SU-DHL-6 (cell line): ENCODE data around the gene TCF12.

Experiments
- H2AFZ ChIP-seq: fragments of 200-600 bp; sonication (generic); 2 replicates; pipeline ENCODE4 v1.6.1; 2014; ENCODE audit warnings: low read depth, mild to moderate bottlenecking, moderate library complexity, mixed read lengths, antibody characterized with exemption, low read length; ENCODE audit not compliant: severe bottlenecking
- H3F3A ChIP-seq: fragments of 200-600 bp; shearing (Covaris generic); 2 replicates; pipeline ENCODE4 v1.6.0; 2016; ENCODE audit warnings: antibody characterized with exemption, mild to moderate bottlenecking; ENCODE audit not compliant: insufficient read depth
- H3K27ac ChIP-seq: fragments of 200-600 bp; sonication (generic); 2 replicates; pipeline ENCODE4 v1.5.1; 2016; ENCODE audit warnings: low read depth, mild to moderate bottlenecking, low read length, moderate library complexity, mixed read lengths
- H3K27me3 ChIP-seq: fragments of 200-600 bp; sonication (generic), shearing (Covaris generic); 2 replicates; pipeline ENCODE4 v1.6.0; 2014; ENCODE audit warnings: mild to moderate bottlenecking, low read length
- H3K36me3 ChIP-seq: fragments of 200-600 bp; sonication (generic); 2 replicates; pipeline ENCODE4 v1.6.1; 2014; ENCODE audit warnings: mild to moderate bottlenecking, low read length, mixed read lengths
- H3K4me2 ChIP-seq: fragments of 300-600, 200-600 bp; shearing (Covaris generic), sonication (generic); 2 replicates; pipeline ENCODE4 v1.6.0; 2014; ENCODE audit warnings: low read length, low read depth, mild to moderate bottlenecking; ENCODE audit not compliant: poor library complexity, severe bottlenecking
- H3K4me3 ChIP-seq: fragments of 200-600 bp; sonication (generic); 2 replicates; pipeline ENCODE4 v1.5.1; 2014; ENCODE audit warnings: antibody characterized with exemption, low read length, mild to moderate bottlenecking, mixed read lengths; ENCODE audit not compliant: insufficient read depth, poor library complexity, severe bottlenecking
- H3K79me2 ChIP-seq: fragments of 200-600 bp; sonication (generic); 2 replicates; pipeline ENCODE4 v1.6.1; 2014; ENCODE audit warnings: mild to moderate bottlenecking, low read length, moderate library complexity; ENCODE audit not compliant: insufficient read depth
- H3K9ac ChIP-seq: fragments of 200-600 bp; sonication (generic); 2 replicates; pipeline ENCODE4 v1.7.0; 2014; ENCODE audit warnings: mild to moderate bottlenecking, low read length
- H3K9me2 ChIP-seq: fragments of 200-600 bp; sonication (generic); replicated peaks from 2 replicates; pipeline ENCODE4 v1.6.1; 2014; ENCODE audit warnings: low read length; ENCODE audit not compliant: insufficient read depth
- H3K9me3 ChIP-seq: fragments of 200-600 bp; sonication (generic); 2 replicates; pipeline ENCODE4 v1.6.1; 2014; ENCODE audit warnings: low read length, mixed read lengths; ENCODE audit not compliant: insufficient read depth
- H4K20me1 ChIP-seq: fragments of 200-600 bp; sonication (generic); 2 replicates; pipeline ENCODE4 v1.6.1; 2014; ENCODE audit warnings: low read depth, mild to moderate bottlenecking, antibody characterized with exemption, low read length, moderate library complexity, mixed read lengths
- CTCF ChIP-seq: fragments of 200-600 bp; sonication (generic); IDR thresholded peaks from one replicate; pipeline ENCODE4 v1.5.1; 2017; ENCODE audit warnings: antibody characterized with exemption, mild to moderate bottlenecking, low read length, moderate library complexity; ENCODE audit not compliant: insufficient read depth, poor library complexity, severe bottlenecking
- EZH2phosphoT487 ChIP-seq: fragments of 200-600 bp; sonication (generic), shearing (Covaris generic); conservative IDR thresholded peaks from 2 replicates; pipeline ENCODE4 v1.6.1; 2018; ENCODE audit warnings: mild to moderate bottlenecking, antibody characterized with exemption, low read length, moderate library complexity, mixed read lengths

Gene TCF12

GRCh38 chr15:57102858-57103257, 184.4 kb downstream of the TCF12 start:
- H3K79me2 ChIP-seq: no peaks in the 10 kb centered on the region
- H2AFZ ChIP-seq: no peak overlapping the region
- no peaks in the 10 kb centered on the region for H3K36me3 ChIP-seq
- no peaks in the 10 kb centered on the region for H3K9me2 ChIP-seq
- no peak overlapping the region for H3K27ac ChIP-seq
- H3K27me3 ChIP-seq: no peaks in the 10 kb centered on the region
- no peak overlapping the region for H3K4me3 ChIP-seq
- TF ChIP-seq CTCF (no peak), EZH2phosphoT487 (no peak)
- no peaks in the 10 kb centered on the region for H4K20me1 ChIP-seq
- H3K4me2 ChIP-seq: no peak overlapping the region
- H3K9me3 ChIP-seq: no peaks in the 10 kb centered on the region
- no peaks in the 10 kb centered on the region; the same call in 1 of the 2 replicates for H3F3A ChIP-seq
- H3K9ac ChIP-seq: no peak overlapping the region

- Histone ChIP-seq H3K4me2 (peak overlapping the region; percentile 39), H3K36me3 (no peaks in the 10 kb centered on the region), H3K9ac (no peak overlapping the region), H3K27me3 (no peaks in the 10 kb centered on the region), H3F3A (no peaks in the 10 kb centered on the region), H3K9me2 (no peaks in the 10 kb centered on the region), H4K20me1 (no peaks in the 10 kb centered on the region), H2AFZ (no peak overlapping the region), H3K79me2 (no peaks in the 10 kb centered on the region), H3K4me3 (no peak overlapping the region), H3K9me3 (no peaks in the 10 kb centered on the region), H3K27ac (no peak overlapping the region)
- TF ChIP-seq EZH2phosphoT487 (no peak), CTCF (no peak)
Measured at GRCh38 chr15:57108296-57108695, 189.9 kb downstream of the TCF12 start.

- H3K4me2 ChIP-seq: peak overlapping the region; percentile 39
- H3K27ac ChIP-seq: no peak overlapping the region
- H3K4me3 ChIP-seq: no peak overlapping the region
- H3K9me2 ChIP-seq: no peaks in the 10 kb centered on the region
- H3F3A ChIP-seq: no peaks in the 10 kb centered on the region
- H2AFZ ChIP-seq: no peak overlapping the region
- no peaks in the 10 kb centered on the region for H4K20me1 ChIP-seq
- H3K9ac ChIP-seq: no peak overlapping the region
- TF ChIP-seq CTCF: no peak
- H3K27me3 ChIP-seq: no peaks in the 10 kb centered on the region
- no peaks in the 10 kb centered on the region for H3K36me3 ChIP-seq
- H3K79me2 ChIP-seq: no peaks in the 10 kb centered on the region
- no peaks in the 10 kb centered on the region for H3K9me3 ChIP-seq
Measured at GRCh38 chr15:57109005-57109404, 190.6 kb downstream of the TCF12 start.

DNA sequence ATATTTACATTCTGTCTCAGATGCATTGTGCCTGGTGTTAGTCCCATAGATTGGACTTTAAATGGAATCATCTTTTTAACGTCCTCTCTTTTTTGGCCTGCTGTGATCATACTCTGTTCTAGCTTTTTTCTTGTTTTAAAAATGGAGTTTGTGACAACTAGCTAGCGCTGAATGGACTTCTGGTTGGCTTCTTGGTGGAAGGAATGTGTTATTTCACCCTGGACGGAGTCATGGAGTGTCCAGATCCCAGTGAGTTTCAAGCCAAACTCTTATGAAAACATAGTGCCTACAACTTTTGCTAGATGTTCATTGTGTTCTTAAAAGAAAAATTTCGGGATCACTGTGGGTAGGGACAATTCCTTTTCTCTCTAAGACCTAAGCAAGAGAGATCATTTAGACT, 192.6 kb downstream of the TCF12 start:
- Histone ChIP-seq H3F3A (no peaks in the 10 kb centered on the region), H3K9me3 (no peaks in the 10 kb centered on the region), H3K4me3 (no peak overlapping the region), H2AFZ (no peak overlapping the region), H3K27me3 (no peaks in the 10 kb centered on the region), H3K27ac (no peak overlapping the region), H3K9ac (no peak overlapping the region), H3K36me3 (no peaks in the 10 kb centered on the region), H3K9me2 (no peaks in the 10 kb centered on the region), H3K79me2 (no peaks in the 10 kb centered on the region), H3K4me2 (no peak overlapping the region), H4K20me1 (no peaks in the 10 kb centered on the region)
- TF ChIP-seq EZH2phosphoT487 (no peak), CTCF (no peak)
